ENCODE measurements around the gene PAK3.

Gene PAK3

GRCh38 chrX:111265486-111265885 lies 169.5 kb downstream of the PAK3 start:
- DNase-seq, result no peak

- DNase-seq, result no peak
Measured at GRCh38 chrX:111268506-111268905, 172.5 kb downstream of the PAK3 start.

GRCh38 chrX:111270339-111270738 lies 174.3 kb downstream of the PAK3 start, which contains the start of gene CAPN6:
Gene CAPN6 (minus strand): TSS chrX:111270483. CDS start chrX:111263936, 6,547 bp downstream.
- no peak for DNase-seq

Data from DMS79 treated with DMSO at 0.1 percent for 48 hours (cell line).